ENCODE measurements around the gene POR.
A peak's percentile ranks its signal among the peaks of the same experiment; 100 is the strongest.
"Not testable (repeated sequence)": the region's sequence is repeated elsewhere in the genome, so short reads cannot be mapped to it uniquely, and the experiment has no call there.

Gene POR

GRCh38 chr7:76009672-76010600, 95.0 kb downstream of the POR start:
- H3K9me3 ChIP-seq: no peaks in the 10 kb centered on the region
- peak overlapping the region; percentile 77 for H3K4me2 ChIP-seq
- H3K4me3 ChIP-seq: no peak overlapping the region
- peak overlapping the region; percentile 27; the same call in 1 of the 2 replicates for H3K9ac ChIP-seq
- peaks cover 56% of the 10 kb centered on the region for H3K4me1 ChIP-seq
- H3K36me3 ChIP-seq: peaks cover 37% of the 10 kb centered on the region
- H3K27me3 ChIP-seq: peaks cover 2% of the 10 kb centered on the region; the same call in 1 of the 2 replicates
- no peak for TF ChIP-seq Cebpa-rat (IDR thresholded peaks at IDR 0.05)
- H3K27ac ChIP-seq: peak overlapping the region; percentile 23; the same call in 1 of the 2 replicates
- peaks cover 74% of the 10 kb centered on the region for H4K20me1 ChIP-seq

- Histone ChIP-seq H3K27me3 (peaks cover 2% of the 10 kb centered on the region; the same call in 1 of the 2 replicates), H3K4me1 (peaks cover 56% of the 10 kb centered on the region), H3K36me3 (peaks cover 35% of the 10 kb centered on the region), H4K20me1 (peaks cover 71% of the 10 kb centered on the region), H3K4me3 (no peak overlapping the region), H3K4me2 (peak overlapping the region; percentile 77), H3K9ac (no peak overlapping the region), H3K27ac (0 out of 2 replicates have a peak overlapping the region, but pooled peaks have one; percentile 43), H3K9me3 (peaks cover 7% of the 10 kb centered on the region; the same call in 1 of the 2 replicates)
- no peak for TF ChIP-seq Cebpa-rat (IDR thresholded peaks at IDR 0.05)
Observed at GRCh38 chr7:76011442-76011861, 96.5 kb downstream of the POR start.

GRCh38 chr7:76016191-76016947, 101.4 kb downstream of the POR start:
- H3K27me3 ChIP-seq: peaks cover 2% of the 10 kb centered on the region; the same call in 1 of the 2 replicates
- TF ChIP-seq Cebpa-rat (IDR thresholded peaks at IDR 0.05): no peak
- H4K20me1 ChIP-seq: peaks cover 31% of the 10 kb centered on the region
- no peak overlapping the region for H3K4me3 ChIP-seq
- H3K4me2 ChIP-seq: no peak overlapping the region
- H3K9me3 ChIP-seq: peaks cover 7% of the 10 kb centered on the region; the same call in 1 of the 2 replicates
- H3K27ac ChIP-seq: no peak overlapping the region
- H3K4me1 ChIP-seq: peaks cover 27% of the 10 kb centered on the region
- H3K36me3 ChIP-seq: peaks cover 78% of the 10 kb centered on the region
- no peak overlapping the region for H3K9ac ChIP-seq

GRCh38 chr7:76018520-76018919, 103.6 kb downstream of the POR start:
- peaks cover 84% of the 10 kb centered on the region for H3K36me3 ChIP-seq
- not testable (repeated sequence) for H3K9ac ChIP-seq

GRCh38 chr7:76020031-76020714, 105.2 kb downstream of the POR start:
- TF ChIP-seq Cebpa-rat (IDR thresholded peaks at IDR 0.05): no peak
- Histone ChIP-seq H3K9ac (no peak overlapping the region), H4K20me1 (peaks cover 7% of the 10 kb centered on the region; the same call in 1 of the 2 replicates), H3K27me3 (no peaks in the 10 kb centered on the region), H3K9me3 (peaks cover 7% of the 10 kb centered on the region; the same call in 1 of the 2 replicates), H3K4me1 (peaks cover 22% of the 10 kb centered on the region), H3K4me3 (no peak overlapping the region), H3K36me3 (peaks cover 82% of the 10 kb centered on the region), H3K27ac (no peak overlapping the region), H3K4me2 (peak overlapping the region; percentile 44)

More at GRCh38 chr7:76018520-76018919, 103.6 kb downstream of the POR start:
- Histone ChIP-seq H3K4me1 (peaks cover 22% of the 10 kb centered on the region), H4K20me1 (peaks cover 16% of the 10 kb centered on the region; the same call in 1 of the 2 replicates)
- H3K4me3 ChIP-seq, H3K4me2 ChIP-seq, H3K27me3 ChIP-seq, H3K9me3 ChIP-seq, H3K27ac ChIP-seq: not testable (repeated sequence)

- Histone ChIP-seq H3K4me3 (no peak overlapping the region), H3K4me2 (peak overlapping the region; percentile 49; the same call in 1 of the 2 replicates), H3K9me3 (no peaks in the 10 kb centered on the region), H3K27ac (peak overlapping the region; percentile 9; the same call in 1 of the 2 replicates), H3K4me1 (peaks cover 22% of the 10 kb centered on the region), H3K27me3 (no peaks in the 10 kb centered on the region), H4K20me1 (0 out of 2 replicates have a peak, but pooled peaks cover 6% of the 10 kb centered on the region), H3K36me3 (peaks cover 91% of the 10 kb centered on the region), H3K9ac (no peak overlapping the region)
- TF ChIP-seq Cebpa-rat (IDR thresholded peaks at IDR 0.05): no peak
Observed at GRCh38 chr7:76022026-76022780, 107.2 kb downstream of the POR start.

- Histone ChIP-seq H3K27ac (peak overlapping the region; percentile 9; the same call in 1 of the 2 replicates), H4K20me1 (0 out of 2 replicates have a peak, but pooled peaks cover 6% of the 10 kb centered on the region), H3K27me3 (no peaks in the 10 kb centered on the region), H3K4me2 (peak overlapping the region; percentile 49), H3K36me3 (peaks cover 92% of the 10 kb centered on the region), H3K9me3 (no peaks in the 10 kb centered on the region), H3K9ac (no peak overlapping the region), H3K4me1 (peaks cover 22% of the 10 kb centered on the region), H3K4me3 (no peak overlapping the region)
- no peak for TF ChIP-seq Cebpa-rat (IDR thresholded peaks at IDR 0.05)
Observed at GRCh38 chr7:76023002-76023401, 108.0 kb downstream of the POR start.

GRCh38 chr7:76029682-76030081, 114.7 kb downstream of the POR start:
- not testable (repeated sequence) for H3K4me3 ChIP-seq, H3K27me3 ChIP-seq, H3K4me2 ChIP-seq, H3K9me3 ChIP-seq, H3K9ac ChIP-seq, H3K27ac ChIP-seq
- Histone ChIP-seq H4K20me1 (peaks cover 22% of the 10 kb centered on the region; the same call in 1 of the 2 replicates), H3K4me1 (peaks cover 13% of the 10 kb centered on the region), H3K36me3 (peaks cover 57% of the 10 kb centered on the region)
